ENCODE measurements around the gene AFTPH. TPM values are rescaled to one million over a fixed set of nuclear protein-coding genes. Genes with fewer than 3 reads are reported as not detected.

Gene AFTPH
- total RNA-seq, 1 experiment from 2014 or later = 14.9 TPM

GRCh38 chr2:64506686-64507085 lies 17.4 kb upstream of the AFTPH start (continued):
- TF ChIP-seq TCF7 (CRISPR knock-in tag; IDR thresholded peaks at IDR 0.05; ENCODE audit: low read depth) = no peak

- Mint-ChIP-seq H3K4me3 (no peak overlapping the region), H3K4me1 (no peaks in the 10 kb centered on the region; the same call in 1 of the 2 replicates), H3K9me3 (peaks cover 16% of the 10 kb centered on the region), H3K27me3 (ENCODE audit: low read depth) (no peaks in the 10 kb centered on the region; the same call in 1 of the 2 replicates), H3K36me3 (peaks cover 7% of the 10 kb centered on the region), H3K27ac (no peak overlapping the region)
- ATAC-seq = no peak
- ChIA-PET CTCF (interaction anchor here (0.6 to 3.6 kb wide), 5 partner anchors 9 to 1558 kb away, joined by 3 to 19 read pairs (median 7); partner anchors contain the start of gene AFTPH), POLR2A (no interaction called here)
- no peak for DNase-seq (ENCODE audit: low spot score)
- TF ChIP-seq FOXP4 (CRISPR knock-in tag; IDR thresholded peaks at IDR 0.05) = no peak
- TF ChIP-seq NR2C2 (CRISPR knock-in tag; IDR thresholded peaks at IDR 0.05) = no peak
- TF ChIP-seq KAT7 (CRISPR knock-in tag; IDR thresholded peaks at IDR 0.05; ENCODE audit: borderline replicate concordance) = no peak
- no peak for TF ChIP-seq MYBL2 (CRISPR knock-in tag; IDR thresholded peaks at IDR 0.05)
These were observed 10.1 kb upstream of the AFTPH start for GRCh38 chr2:64514008-64514407.

- no peaks in the 10 kb centered on the region; the same call in 1 of the 2 replicates for H3K4me1 Mint-ChIP-seq
- peaks cover 7% of the 10 kb centered on the region for H3K36me3 Mint-ChIP-seq
- ChIA-PET POLR2A (interaction anchor here (0.6 kb wide), 1 partner anchor 187 kb away, joined by 4 read pairs; no protein-coding TSS in a partner anchor), CTCF (interaction anchor here (1.1 to 3.6 kb wide), 4 partner anchors 7 to 184 kb away, joined by 4 to 19 read pairs (median 7); partner anchors contain the start of gene AFTPH)
- no peaks in the 10 kb centered on the region; the same call in 1 of the 2 replicates for H3K27me3 Mint-ChIP-seq (ENCODE audit: low read depth)
- DNase-seq (ENCODE audit: low spot score) (no peak), ATAC-seq (no peak)
- H3K4me3 Mint-ChIP-seq = no peak overlapping the region
- H3K9me3 Mint-ChIP-seq = peaks cover 9% of the 10 kb centered on the region
- no peak overlapping the region for H3K27ac Mint-ChIP-seq
- TF ChIP-seq ATF6 (CRISPR knock-in tag; IDR thresholded peaks at IDR 0.05) = no peak
- TF ChIP-seq E2F4 (CRISPR knock-in tag; IDR thresholded peaks at IDR 0.05; ENCODE audit: borderline replicate concordance, low read depth) = no peak
- no peak for TF ChIP-seq NR2C2 (CRISPR knock-in tag; IDR thresholded peaks at IDR 0.05)
- no peak for TF ChIP-seq CBFB (CRISPR knock-in tag; IDR thresholded peaks at IDR 0.05; ENCODE audit: low read depth)
- no peak for TF ChIP-seq ESRRA (CRISPR knock-in tag; IDR thresholded peaks at IDR 0.05; ENCODE audit: borderline replicate concordance)
- no peak for TF ChIP-seq ZNF512 (CRISPR knock-in tag; IDR thresholded peaks at IDR 0.05; ENCODE audit: borderline replicate concordance)
- no peak for TF ChIP-seq RORB (CRISPR knock-in tag; IDR thresholded peaks at IDR 0.05)
- TF ChIP-seq ZNF532 (CRISPR knock-in tag; IDR thresholded peaks at IDR 0.05; ENCODE audit: borderline replicate concordance) = no peak
- no peak for TF ChIP-seq USF2 (CRISPR knock-in tag; IDR thresholded peaks at IDR 0.05)
- no peak for TF ChIP-seq USF1 (CRISPR knock-in tag; IDR thresholded peaks at IDR 0.05)
- no peak for TF ChIP-seq JUN (CRISPR knock-in tag; IDR thresholded peaks at IDR 0.05)
These were observed 9.0 kb upstream of the AFTPH start for GRCh38 chr2:64515086-64515485.
